ENCODE data around the gene DPP6.
A peak's percentile ranks its signal among the peaks of the same experiment; 100 is the strongest.

DPP6 gene

GRCh38 chr7:154289119-154289518 is 236.9 kb downstream of the DPP6 start:
- WGBS, 2 experiments: 93 to 96% methylated on average over 5 of the region's 5 CpGs
- no peaks in the 10 kb centered on the region for H3K36me3 ChIP-seq (ENCODE audit: control insufficient read depth, insufficient read depth, low read length)
- H3K4me3 ChIP-seq (ENCODE audit: insufficient read depth, low read depth, low read length): no peak overlapping the region
- no peaks in the 10 kb centered on the region for H3K27me3 ChIP-seq (ENCODE audit: control insufficient read depth, insufficient read depth, low read length, poor library complexity, severe bottlenecking)
- no peaks in the 10 kb centered on the region for H3K4me1 ChIP-seq (ENCODE audit: control insufficient read depth, insufficient read depth, low read length)
- no peaks in the 10 kb centered on the region for H3K9me3 ChIP-seq (ENCODE audit: control insufficient read depth, low read length)
- H3K27ac ChIP-seq (ENCODE audit: insufficient read depth, low read depth, low read length, poor library complexity, severe bottlenecking): no peak overlapping the region

GRCh38 chr7:154296443-154296842 is 244.2 kb downstream of the DPP6 start:
- Histone ChIP-seq H3K4me3 (ENCODE audit: insufficient read depth, low read depth, low read length) (no peak overlapping the region), H3K4me1 (ENCODE audit: control insufficient read depth, insufficient read depth, low read length) (no peaks in the 10 kb centered on the region), H3K27ac (ENCODE audit: insufficient read depth, low read depth, low read length, poor library complexity, severe bottlenecking) (no peak overlapping the region), H3K9me3 (ENCODE audit: control insufficient read depth, low read length) (no peaks in the 10 kb centered on the region), H3K36me3 (ENCODE audit: control insufficient read depth, insufficient read depth, low read length) (no peaks in the 10 kb centered on the region), H3K27me3 (ENCODE audit: control insufficient read depth, insufficient read depth, low read length, poor library complexity, severe bottlenecking) (no peaks in the 10 kb centered on the region)
- WGBS, 2 experiments: 95 to 100% methylated on average over 3 to 4 of the region's 4 CpGs

- H3K4me1 ChIP-seq (ENCODE audit: control insufficient read depth, insufficient read depth, low read length): peaks cover 5% of the 10 kb centered on the region
- no peaks in the 10 kb centered on the region for H3K36me3 ChIP-seq (ENCODE audit: control insufficient read depth, insufficient read depth, low read length)
- no peak overlapping the region for H3K4me3 ChIP-seq (ENCODE audit: insufficient read depth, low read depth, low read length)
- 91 to 95% methylated on average over 8 of the region's 8 CpGs for WGBS, 2 experiments
- peaks cover 5% of the 10 kb centered on the region for H3K27me3 ChIP-seq (ENCODE audit: control insufficient read depth, insufficient read depth, low read length, poor library complexity, severe bottlenecking)
- no peak overlapping the region for H3K27ac ChIP-seq (ENCODE audit: insufficient read depth, low read depth, low read length, poor library complexity, severe bottlenecking)
- no peaks in the 10 kb centered on the region for H3K9me3 ChIP-seq (ENCODE audit: control insufficient read depth, low read length)
Measured at GRCh38 chr7:154299736-154300135, 247.5 kb downstream of the DPP6 start.

- Histone ChIP-seq H3K9me3 (ENCODE audit: control insufficient read depth, low read length) (no peaks in the 10 kb centered on the region), H3K27ac (ENCODE audit: insufficient read depth, low read depth, low read length, poor library complexity, severe bottlenecking) (no peak overlapping the region), H3K27me3 (ENCODE audit: control insufficient read depth, insufficient read depth, low read length, poor library complexity, severe bottlenecking) (peaks cover 11% of the 10 kb centered on the region), H3K4me1 (ENCODE audit: control insufficient read depth, insufficient read depth, low read length) (peaks cover 8% of the 10 kb centered on the region), H3K4me3 (ENCODE audit: insufficient read depth, low read depth, low read length) (no peak overlapping the region), H3K36me3 (ENCODE audit: control insufficient read depth, insufficient read depth, low read length) (no peaks in the 10 kb centered on the region)
- WGBS, 2 experiments: 83 to 99% methylated on average over 2 of the region's 2 CpGs
Measured at GRCh38 chr7:154302380-154302779, 250.2 kb downstream of the DPP6 start.

- Histone ChIP-seq H3K27ac (ENCODE audit: insufficient read depth, low read depth, low read length, poor library complexity, severe bottlenecking) (no peak overlapping the region), H3K4me3 (ENCODE audit: insufficient read depth, low read depth, low read length) (peak overlapping the region; percentile 37), H3K4me1 (ENCODE audit: control insufficient read depth, insufficient read depth, low read length) (peaks cover 8% of the 10 kb centered on the region), H3K36me3 (ENCODE audit: control insufficient read depth, insufficient read depth, low read length) (no peaks in the 10 kb centered on the region), H3K9me3 (ENCODE audit: control insufficient read depth, low read length) (no peaks in the 10 kb centered on the region), H3K27me3 (ENCODE audit: control insufficient read depth, insufficient read depth, low read length, poor library complexity, severe bottlenecking) (peaks cover 11% of the 10 kb centered on the region)
- WGBS, 2 experiments: 49 to 51% methylated on average over 4 of the region's 4 CpGs
Measured at GRCh38 chr7:154304231-154304630, 252.0 kb downstream of the DPP6 start.

- H3K36me3 ChIP-seq (ENCODE audit: control insufficient read depth, insufficient read depth, low read length): no peaks in the 10 kb centered on the region
- H3K27ac ChIP-seq (ENCODE audit: insufficient read depth, low read depth, low read length, poor library complexity, severe bottlenecking): no peak overlapping the region
- H3K9me3 ChIP-seq (ENCODE audit: control insufficient read depth, low read length): no peaks in the 10 kb centered on the region
- H3K27me3 ChIP-seq (ENCODE audit: control insufficient read depth, insufficient read depth, low read length, poor library complexity, severe bottlenecking): peaks cover 11% of the 10 kb centered on the region
- peak overlapping the region; percentile 37 for H3K4me3 ChIP-seq (ENCODE audit: insufficient read depth, low read depth, low read length)
- peaks cover 8% of the 10 kb centered on the region for H3K4me1 ChIP-seq (ENCODE audit: control insufficient read depth, insufficient read depth, low read length)
- 13 to 15% methylated on average over 57 of the region's 57 CpGs for WGBS, 2 experiments
Measured at GRCh38 chr7:154304740-154305700, 252.8 kb downstream of the DPP6 start.

- no peaks in the 10 kb centered on the region for H3K9me3 ChIP-seq (ENCODE audit: control insufficient read depth, low read length)
Measured at GRCh38 chr7:154306036-154306435, 253.8 kb downstream of the DPP6 start.

GRCh38 chr7:154308928-154309327 is 256.7 kb downstream of the DPP6 start:
- 39 to 68% methylated on average over 4 to 5 of the region's 5 CpGs for WGBS, 2 experiments
- H3K36me3 ChIP-seq (ENCODE audit: control insufficient read depth, insufficient read depth, low read length): no peaks in the 10 kb centered on the region
- H3K27me3 ChIP-seq (ENCODE audit: control insufficient read depth, insufficient read depth, low read length, poor library complexity, severe bottlenecking): peaks cover 11% of the 10 kb centered on the region
- no peak overlapping the region for H3K4me3 ChIP-seq (ENCODE audit: insufficient read depth, low read depth, low read length)
- H3K27ac ChIP-seq (ENCODE audit: insufficient read depth, low read depth, low read length, poor library complexity, severe bottlenecking): no peak overlapping the region
- H3K4me1 ChIP-seq (ENCODE audit: control insufficient read depth, insufficient read depth, low read length): peaks cover 8% of the 10 kb centered on the region
- no peaks in the 10 kb centered on the region for H3K9me3 ChIP-seq (ENCODE audit: control insufficient read depth, low read length)

More at GRCh38 chr7:154306036-154306435, 253.8 kb downstream of the DPP6 start:
- WGBS, 2 experiments: 92 to 96% methylated on average over 18 of the region's 18 CpGs
- H3K4me1 ChIP-seq (ENCODE audit: control insufficient read depth, insufficient read depth, low read length): peaks cover 8% of the 10 kb centered on the region
- H3K36me3 ChIP-seq (ENCODE audit: control insufficient read depth, insufficient read depth, low read length): no peaks in the 10 kb centered on the region
- H3K4me3 ChIP-seq (ENCODE audit: insufficient read depth, low read depth, low read length): peak overlapping the region; percentile 6
- H3K27ac ChIP-seq (ENCODE audit: insufficient read depth, low read depth, low read length, poor library complexity, severe bottlenecking): no peak overlapping the region
- peaks cover 11% of the 10 kb centered on the region for H3K27me3 ChIP-seq (ENCODE audit: control insufficient read depth, insufficient read depth, low read length, poor library complexity, severe bottlenecking)

GRCh38 chr7:154310114-154310513 is 257.9 kb downstream of the DPP6 start:
- 95 to 97% methylated on average over 4 of the region's 4 CpGs for WGBS, 2 experiments
- Histone ChIP-seq H3K27ac (ENCODE audit: insufficient read depth, low read depth, low read length, poor library complexity, severe bottlenecking) (no peak overlapping the region), H3K4me3 (ENCODE audit: insufficient read depth, low read depth, low read length) (no peak overlapping the region), H3K36me3 (ENCODE audit: control insufficient read depth, insufficient read depth, low read length) (no peaks in the 10 kb centered on the region), H3K9me3 (ENCODE audit: control insufficient read depth, low read length) (no peaks in the 10 kb centered on the region), H3K4me1 (ENCODE audit: control insufficient read depth, insufficient read depth, low read length) (peaks cover 3% of the 10 kb centered on the region), H3K27me3 (ENCODE audit: control insufficient read depth, insufficient read depth, low read length, poor library complexity, severe bottlenecking) (peaks cover 5% of the 10 kb centered on the region)

GRCh38 chr7:154324196-154324595 is 272.0 kb downstream of the DPP6 start:
- H3K9me3 ChIP-seq (ENCODE audit: control insufficient read depth, low read length): no peaks in the 10 kb centered on the region
- H3K4me3 ChIP-seq (ENCODE audit: insufficient read depth, low read depth, low read length): no peak overlapping the region
- WGBS, 2 experiments: 92 to 93% methylated on average over 8 to 9 of the region's 9 CpGs
- no peak overlapping the region for H3K27ac ChIP-seq (ENCODE audit: insufficient read depth, low read depth, low read length, poor library complexity, severe bottlenecking)
- no peaks in the 10 kb centered on the region for H3K4me1 ChIP-seq (ENCODE audit: control insufficient read depth, insufficient read depth, low read length)
- H3K27me3 ChIP-seq (ENCODE audit: control insufficient read depth, insufficient read depth, low read length, poor library complexity, severe bottlenecking): no peaks in the 10 kb centered on the region
- H3K36me3 ChIP-seq (ENCODE audit: control insufficient read depth, insufficient read depth, low read length): no peaks in the 10 kb centered on the region

All from ectodermal cell (in vitro differentiated cells).